ENCODE data around the gene TXNDC16. TPM values are rescaled to one million over a fixed set of nuclear protein-coding genes. Genes with fewer than 3 reads are reported as not detected.

The TXNDC16 gene
- total RNA-seq, 1 donor from 2014 or later: 6.8 TPM

GRCh38 chr14:52522581-52523345 lies 29.5 kb downstream of the TXNDC16 start:
- Mint-ChIP-seq H3K27me3 (ENCODE audit: unreplicated experiment) (no peaks in the 10 kb centered on the region), H3K27ac (ENCODE audit: unreplicated experiment) (no peak overlapping the region), H3K4me3 (ENCODE audit: unreplicated experiment) (no peak overlapping the region), H3K36me3 (ENCODE audit: low read depth, unreplicated experiment) (no peaks in the 10 kb centered on the region), H3K9me3 (ENCODE audit: unreplicated experiment) (no peaks in the 10 kb centered on the region), H3K4me1 (ENCODE audit: unreplicated experiment) (peaks cover 2% of the 10 kb centered on the region)
- no peak for DNase-seq (ENCODE audit: low spot score)
- TF ChIP-seq, protein P1, sequence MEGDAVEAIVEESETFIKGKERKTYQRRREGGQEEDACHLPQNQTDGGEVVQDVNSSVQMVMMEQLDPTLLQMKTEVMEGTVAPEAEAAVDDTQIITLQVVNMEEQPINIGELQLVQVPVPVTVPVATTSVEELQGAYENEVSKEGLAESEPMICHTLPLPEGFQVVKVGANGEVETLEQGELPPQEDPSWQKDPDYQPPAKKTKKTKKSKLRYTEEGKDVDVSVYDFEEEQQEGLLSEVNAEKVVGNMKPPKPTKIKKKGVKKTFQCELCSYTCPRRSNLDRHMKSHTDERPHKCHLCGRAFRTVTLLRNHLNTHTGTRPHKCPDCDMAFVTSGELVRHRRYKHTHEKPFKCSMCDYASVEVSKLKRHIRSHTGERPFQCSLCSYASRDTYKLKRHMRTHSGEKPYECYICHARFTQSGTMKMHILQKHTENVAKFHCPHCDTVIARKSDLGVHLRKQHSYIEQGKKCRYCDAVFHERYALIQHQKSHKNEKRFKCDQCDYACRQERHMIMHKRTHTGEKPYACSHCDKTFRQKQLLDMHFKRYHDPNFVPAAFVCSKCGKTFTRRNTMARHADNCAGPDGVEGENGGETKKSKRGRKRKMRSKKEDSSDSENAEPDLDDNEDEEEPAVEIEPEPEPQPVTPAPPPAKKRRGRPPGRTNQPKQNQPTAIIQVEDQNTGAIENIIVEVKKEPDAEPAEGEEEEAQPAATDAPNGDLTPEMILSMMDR (IDR thresholded peaks at IDR 0.05; ENCODE audit: unreplicated experiment): no peak

DNA sequence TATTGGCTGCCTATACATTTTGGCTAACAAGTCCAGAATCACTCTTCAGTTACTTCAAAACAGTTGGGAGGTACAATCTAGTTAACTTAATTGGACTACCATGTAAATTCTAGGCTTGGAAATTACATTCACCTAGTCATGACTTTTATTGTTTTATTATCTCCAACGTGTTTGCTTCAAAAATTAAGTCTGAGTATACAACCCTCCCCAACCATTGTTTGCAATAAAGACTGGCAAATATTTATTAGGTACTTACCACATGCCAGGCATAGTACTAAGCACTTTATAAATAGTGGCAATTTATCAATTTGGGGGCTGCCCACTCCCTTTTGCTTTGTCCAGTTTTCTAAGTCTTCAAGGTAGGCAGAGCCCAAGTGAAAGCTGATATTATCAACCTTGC lies 30.3 kb downstream of the TXNDC16 start:
- no peak for DNase-seq (ENCODE audit: low spot score)
- Mint-ChIP-seq H3K27me3 (ENCODE audit: unreplicated experiment) (no peaks in the 10 kb centered on the region), H3K4me3 (ENCODE audit: unreplicated experiment) (no peak overlapping the region), H3K36me3 (ENCODE audit: low read depth, unreplicated experiment) (no peaks in the 10 kb centered on the region), H3K9me3 (ENCODE audit: unreplicated experiment) (no peaks in the 10 kb centered on the region), H3K27ac (ENCODE audit: unreplicated experiment) (no peak overlapping the region), H3K4me1 (ENCODE audit: unreplicated experiment) (peaks cover 2% of the 10 kb centered on the region)
- TF ChIP-seq, protein P1 (IDR thresholded peaks at IDR 0.05; ENCODE audit: unreplicated experiment): no peak

DNA sequence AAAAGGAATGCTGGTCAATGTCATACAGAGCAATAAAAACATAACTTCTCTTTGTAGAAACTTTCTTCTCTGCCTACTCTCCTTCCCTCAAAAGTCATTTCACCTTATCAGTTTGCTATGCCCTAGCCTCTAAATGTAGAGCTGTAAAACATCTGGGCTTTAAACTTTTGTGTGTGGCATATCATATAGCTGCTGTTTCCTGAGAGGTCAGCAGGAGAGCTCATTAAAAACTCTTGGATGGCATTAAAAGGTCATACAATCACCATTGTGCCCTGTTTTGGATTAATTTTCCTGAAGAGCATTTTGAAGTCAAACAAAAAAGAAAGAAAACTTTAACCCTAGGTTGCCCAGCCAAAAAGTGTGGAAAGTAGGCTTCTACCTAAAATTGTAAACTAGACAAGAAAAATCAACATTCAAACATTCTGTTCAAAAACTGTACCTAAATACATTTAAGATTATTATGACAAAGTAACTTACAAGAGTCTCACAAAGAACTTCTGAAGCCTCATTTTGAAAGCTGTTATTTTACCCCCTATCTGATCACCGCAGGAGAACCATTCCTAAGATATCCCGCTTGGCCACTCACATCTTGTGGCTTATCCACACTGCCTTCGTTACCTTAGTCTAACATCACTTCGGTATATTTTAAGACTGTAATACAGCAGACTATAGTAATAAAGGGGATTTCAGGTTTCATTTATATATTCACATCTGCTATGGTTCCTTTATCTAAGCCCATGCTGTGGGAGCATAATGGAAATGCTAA lies 38.1 kb downstream of the TXNDC16 start:
- no peaks in the 10 kb centered on the region for H3K9me3 Mint-ChIP-seq (ENCODE audit: unreplicated experiment)
- H3K27me3 Mint-ChIP-seq (ENCODE audit: unreplicated experiment): no peaks in the 10 kb centered on the region
- TF ChIP-seq, protein P1 (IDR thresholded peaks at IDR 0.05; ENCODE audit: unreplicated experiment): no peak
- no peaks in the 10 kb centered on the region for H3K36me3 Mint-ChIP-seq (ENCODE audit: low read depth, unreplicated experiment)
- DNase-seq (ENCODE audit: low spot score): no peak
- H3K4me3 Mint-ChIP-seq (ENCODE audit: unreplicated experiment): no peak overlapping the region
- H3K4me1 Mint-ChIP-seq (ENCODE audit: unreplicated experiment): no peaks in the 10 kb centered on the region
- H3K27ac Mint-ChIP-seq (ENCODE audit: unreplicated experiment): no peak overlapping the region

DNA sequence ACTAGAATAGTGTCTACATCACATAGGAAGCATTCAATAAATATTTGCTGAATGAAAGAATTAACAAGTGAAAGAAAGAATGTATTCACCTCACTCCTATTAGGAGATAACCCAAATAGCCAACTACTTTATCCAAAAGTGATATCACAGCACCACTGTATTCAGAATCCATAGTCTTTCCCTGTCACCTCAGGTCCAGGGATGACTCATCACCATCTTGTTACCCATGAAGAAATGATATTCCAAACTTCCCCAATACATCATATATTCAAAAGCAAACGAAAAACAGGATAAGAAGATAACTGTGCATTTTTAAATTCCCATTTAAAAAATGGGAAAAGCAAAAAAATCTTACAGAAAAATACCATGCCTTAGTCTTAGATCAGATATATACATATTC lies 39.1 kb downstream of the TXNDC16 start:
- TF ChIP-seq, protein P1 (IDR thresholded peaks at IDR 0.05; ENCODE audit: unreplicated experiment): no peak
- no peak overlapping the region for H3K27ac Mint-ChIP-seq (ENCODE audit: unreplicated experiment)
- H3K9me3 Mint-ChIP-seq (ENCODE audit: unreplicated experiment): no peaks in the 10 kb centered on the region
- H3K4me1 Mint-ChIP-seq (ENCODE audit: unreplicated experiment): no peaks in the 10 kb centered on the region
- no peaks in the 10 kb centered on the region for H3K36me3 Mint-ChIP-seq (ENCODE audit: low read depth, unreplicated experiment)
- DNase-seq (ENCODE audit: low spot score): no peak
- no peak overlapping the region for H3K4me3 Mint-ChIP-seq (ENCODE audit: unreplicated experiment)
- H3K27me3 Mint-ChIP-seq (ENCODE audit: unreplicated experiment): no peaks in the 10 kb centered on the region

DNA sequence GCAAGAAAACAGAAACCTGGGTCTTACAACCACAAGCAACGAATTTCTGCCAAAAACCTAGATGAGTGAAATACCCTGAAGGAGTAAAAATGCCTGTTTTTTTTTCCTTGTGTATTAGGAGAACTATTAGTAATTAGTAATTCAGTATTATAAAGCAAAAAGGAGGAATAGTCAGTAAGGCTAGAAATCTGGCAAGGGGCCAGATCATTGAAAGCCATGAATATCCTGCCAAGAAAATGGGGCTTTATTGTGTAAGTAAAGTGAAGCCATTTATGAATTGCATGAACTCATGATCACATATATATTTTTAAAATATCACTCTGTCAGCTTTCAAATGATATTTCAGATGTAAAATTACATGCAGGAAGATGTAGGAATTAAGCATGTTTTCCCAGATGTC lies 57.9 kb downstream of the TXNDC16 start:
- no peak overlapping the region for H3K4me3 Mint-ChIP-seq (ENCODE audit: unreplicated experiment)
- TF ChIP-seq, protein P1 (IDR thresholded peaks at IDR 0.05; ENCODE audit: unreplicated experiment): no peak
- H3K4me1 Mint-ChIP-seq (ENCODE audit: unreplicated experiment): peaks cover 10% of the 10 kb centered on the region
- no peaks in the 10 kb centered on the region for H3K9me3 Mint-ChIP-seq (ENCODE audit: unreplicated experiment)
- H3K36me3 Mint-ChIP-seq (ENCODE audit: low read depth, unreplicated experiment): peaks cover 13% of the 10 kb centered on the region
- no peak overlapping the region for H3K27ac Mint-ChIP-seq (ENCODE audit: unreplicated experiment)
- H3K27me3 Mint-ChIP-seq (ENCODE audit: unreplicated experiment): peaks cover 2% of the 10 kb centered on the region
- DNase-seq (ENCODE audit: low spot score): no peak

Data from endothelial cell (in vitro differentiated cells).